ENCODE measurements around the gene GABARAP.

GABARAP gene

GRCh38 chr17:7241783-7242716 is at the start of gene GABARAP:
GABARAP (minus strand) TSS chr17:7242449; CDS start chr17:7242330, 119 bp downstream.
- no peak for TF ChIP-seq Cebpa-rat (IDR thresholded peaks at IDR 0.05)
- H3K4me3 ChIP-seq: peak within 1 kb of the TSS; percentile 92
- H3K9me3 ChIP-seq: no peaks in the 10 kb centered on the region
- peaks cover 31% of the 10 kb centered on the region for H3K4me1 ChIP-seq
- H3K27ac ChIP-seq: peak within 1 kb of the TSS; percentile 84
- H3K9ac ChIP-seq: peak within 1 kb of the TSS; percentile 92
- peaks cover 52% of the 10 kb centered on the region for H3K36me3 ChIP-seq
- H3K4me2 ChIP-seq: peak within 1 kb of the TSS; percentile 82
- H4K20me1 ChIP-seq: peaks cover 25% of the 10 kb centered on the region
- no peaks in the 10 kb centered on the region for H3K27me3 ChIP-seq

- Histone ChIP-seq H3K9me3 (no peaks in the 10 kb centered on the region), H3K27ac (no peak overlapping the region), H3K27me3 (peaks cover 51% of the 10 kb centered on the region), H3K9ac (no peak overlapping the region), H3K4me3 (no peak overlapping the region), H4K20me1 (no peaks in the 10 kb centered on the region), H3K36me3 (no peaks in the 10 kb centered on the region), H3K4me2 (no peak overlapping the region), H3K4me1 (peaks cover 42% of the 10 kb centered on the region)
- TF ChIP-seq Cebpa-rat (IDR thresholded peaks at IDR 0.05): no peak
These were observed 48.4 kb upstream of the GABARAP start for GRCh38 chr17:7290685-7291084.

- Histone ChIP-seq H3K4me1 (peaks cover 37% of the 10 kb centered on the region), H3K4me3 (no peak overlapping the region), H3K27me3 (peaks cover 46% of the 10 kb centered on the region), H3K9ac (no peak overlapping the region), H3K4me2 (no peak overlapping the region), H4K20me1 (no peaks in the 10 kb centered on the region), H3K27ac (no peak overlapping the region), H3K9me3 (no peaks in the 10 kb centered on the region), H3K36me3 (no peaks in the 10 kb centered on the region)
- no peak for TF ChIP-seq Cebpa-rat (IDR thresholded peaks at IDR 0.05)
These were observed 47.9 kb upstream of the GABARAP start for GRCh38 chr17:7290166-7290565.

GRCh38 chr17:7289256-7290032 is 47.2 kb upstream of the GABARAP start:
- Histone ChIP-seq H3K4me2 (no peak overlapping the region), H4K20me1 (no peaks in the 10 kb centered on the region), H3K9ac (no peak overlapping the region), H3K4me1 (peaks cover 30% of the 10 kb centered on the region), H3K27me3 (peaks cover 39% of the 10 kb centered on the region), H3K36me3 (no peaks in the 10 kb centered on the region), H3K4me3 (no peak overlapping the region), H3K27ac (no peak overlapping the region), H3K9me3 (no peaks in the 10 kb centered on the region)
- TF ChIP-seq Cebpa-rat (IDR thresholded peaks at IDR 0.05): no peak

- Histone ChIP-seq H3K27ac (no peak overlapping the region), H3K9me3 (no peaks in the 10 kb centered on the region), H4K20me1 (peaks cover 6% of the 10 kb centered on the region; the same call in 1 of the 2 replicates), H3K27me3 (peaks cover 16% of the 10 kb centered on the region), H3K36me3 (no peaks in the 10 kb centered on the region), H3K4me1 (peaks cover 34% of the 10 kb centered on the region), H3K9ac (no peak overlapping the region), H3K4me2 (no peak overlapping the region), H3K4me3 (no peak overlapping the region)
- TF ChIP-seq Cebpa-rat (IDR thresholded peaks at IDR 0.05): no peak
These were observed 43.4 kb upstream of the GABARAP start for GRCh38 chr17:7285679-7286078.

GRCh38 chr17:7284911-7285310 is 42.7 kb upstream of the GABARAP start:
- Histone ChIP-seq H3K27me3 (peaks cover 10% of the 10 kb centered on the region), H3K27ac (no peak overlapping the region), H4K20me1 (peaks cover 6% of the 10 kb centered on the region; the same call in 1 of the 2 replicates), H3K9ac (no peak overlapping the region), H3K4me1 (peaks cover 34% of the 10 kb centered on the region), H3K4me3 (no peak overlapping the region), H3K4me2 (no peak overlapping the region), H3K9me3 (no peaks in the 10 kb centered on the region), H3K36me3 (no peaks in the 10 kb centered on the region)
- TF ChIP-seq Cebpa-rat (IDR thresholded peaks at IDR 0.05): no peak

GRCh38 chr17:7283471-7284216 is 41.4 kb upstream of the GABARAP start:
- H3K36me3 ChIP-seq: no peaks in the 10 kb centered on the region
- H3K9ac ChIP-seq: no peak overlapping the region
- H3K4me1 ChIP-seq: peaks cover 34% of the 10 kb centered on the region
- H3K4me2 ChIP-seq: peak overlapping the region; percentile 100
- peaks cover 6% of the 10 kb centered on the region; the same call in 1 of the 2 replicates for H4K20me1 ChIP-seq
- no peak overlapping the region for H3K27ac ChIP-seq
- peaks cover 10% of the 10 kb centered on the region for H3K27me3 ChIP-seq
- no peaks in the 10 kb centered on the region for H3K9me3 ChIP-seq
- no peak for TF ChIP-seq Cebpa-rat (IDR thresholded peaks at IDR 0.05)
- no peak overlapping the region for H3K4me3 ChIP-seq

GRCh38 chr17:7282752-7283321 is 40.6 kb upstream of the GABARAP start:
- TF ChIP-seq Cebpa-rat (IDR thresholded peaks at IDR 0.05): no peak
- Histone ChIP-seq H3K4me2 (peak overlapping the region; percentile 100), H3K4me3 (peak overlapping the region; percentile 68)

More at GRCh38 chr17:7282752-7283321, 40.6 kb upstream of the GABARAP start:
- Histone ChIP-seq H3K36me3 (no peaks in the 10 kb centered on the region), H3K4me1 (peaks cover 34% of the 10 kb centered on the region), H3K9me3 (no peaks in the 10 kb centered on the region), H3K27me3 (peaks cover 10% of the 10 kb centered on the region), H3K9ac (peak overlapping the region; percentile 76; the same call in 1 of the 2 replicates), H4K20me1 (peaks cover 6% of the 10 kb centered on the region; the same call in 1 of the 2 replicates), H3K27ac (no peak overlapping the region)

Data from BLaER1 (cell line).